Parathyroid adenoma (tissue), 2 donors: ENCODE results near the gene ADORA1.
A peak's percentile ranks its signal among the peaks of the same experiment; 100 is the strongest.

Experiments used
- H2AFZ ChIP-seq: fragments of 300-600 bp; sonication (generic); one replicate; pipeline ENCODE4 v1.7.0; 2017; ENCODE audit warnings: antibody characterized with exemption, mild to moderate bottlenecking
- H3K27ac ChIP-seq: fragments of 300-600 bp; sonication (generic); one replicate; pipeline ENCODE4 v1.7.0; 2017
- H3K27me3 ChIP-seq: fragments of 300-600 bp; sonication (generic); one replicate; pipeline ENCODE4 v1.7.0; 2017; ENCODE audit warnings: low read length; ENCODE audit not compliant: control insufficient read depth, insufficient read depth
- H3K36me3 ChIP-seq: fragments of 300-600 bp; sonication (generic); one replicate; pipeline ENCODE4 v1.7.0; 2017; ENCODE audit warnings: low read length; ENCODE audit not compliant: control insufficient read depth, insufficient read depth
- H3K4me1 ChIP-seq: fragments of 300-600 bp; sonication (generic); one replicate; pipeline ENCODE4 v1.7.0; 2017; ENCODE audit warnings: control low read depth
- H3K4me2 ChIP-seq: fragments of 300-600 bp; sonication (generic); one replicate; pipeline ENCODE4 v1.7.0; 2017; ENCODE audit warnings: low read length
- H3K4me3 ChIP-seq: fragments of 300-600 bp; sonication (generic); one replicate; pipeline ENCODE4 v1.7.0; 2017; ENCODE audit warnings: low read depth, low read length
- H3K79me2 ChIP-seq: fragments of 300-600 bp; sonication (generic); one replicate; pipeline ENCODE4 v1.7.0; 2017; ENCODE audit warnings: control low read depth
- H3K9ac ChIP-seq: fragments of 300-600 bp; sonication (generic); one replicate; pipeline ENCODE4 v1.7.0; 2017; ENCODE audit warnings: mild to moderate bottlenecking
- H3K9me3 ChIP-seq: fragments of 300-600 bp; sonication (generic); one replicate; pipeline ENCODE4 v1.7.0; 2017; ENCODE audit warnings: low read length; ENCODE audit not compliant: control insufficient read depth
- CTCF ChIP-seq: fragments of 300-600 bp; sonication (generic); IDR thresholded peaks from one replicate; pipeline ENCODE4 v1.7.0; 2017; ENCODE audit warnings: antibody characterized with exemption, mild to moderate bottlenecking
- donor health status: primary hyperparathyroidism.

Gene ADORA1

GRCh38 chr1:203170625-203171330 is 43.3 kb downstream of the ADORA1 start:
- Histone ChIP-seq H3K4me2 (no peak overlapping the region), H2AFZ (no peak overlapping the region), H3K9me3 (no peaks in the 10 kb centered on the region), H3K36me3 (no peaks in the 10 kb centered on the region), H3K4me3 (no peak overlapping the region), H3K27me3 (no peaks in the 10 kb centered on the region), H3K9ac (no peak overlapping the region), H3K79me2 (no peaks in the 10 kb centered on the region), H3K4me1 (peaks cover 3% of the 10 kb centered on the region), H3K27ac (no peak overlapping the region)
- TF ChIP-seq CTCF, result no peak

- H3K9me3 ChIP-seq, result no peaks in the 10 kb centered on the region
- TF ChIP-seq CTCF, result no peak
- no peaks in the 10 kb centered on the region for H3K4me1 ChIP-seq
- H3K4me3 ChIP-seq, result no peak overlapping the region
- H3K27me3 ChIP-seq, result no peaks in the 10 kb centered on the region
- H3K79me2 ChIP-seq, result no peaks in the 10 kb centered on the region
- no peak overlapping the region for H2AFZ ChIP-seq
- H3K9ac ChIP-seq, result no peak overlapping the region
- H3K36me3 ChIP-seq, result no peaks in the 10 kb centered on the region
- H3K27ac ChIP-seq, result no peak overlapping the region
- no peak overlapping the region for H3K4me2 ChIP-seq
These were observed 44.0 kb downstream of the ADORA1 start for GRCh38 chr1:203171341-203172183.

- H3K79me2 ChIP-seq, result no peaks in the 10 kb centered on the region
- peak; percentile 70 for TF ChIP-seq CTCF
- no peak overlapping the region for H2AFZ ChIP-seq
- H3K27ac ChIP-seq, result no peak overlapping the region
- no peaks in the 10 kb centered on the region for H3K36me3 ChIP-seq
- H3K9me3 ChIP-seq, result no peaks in the 10 kb centered on the region
- H3K9ac ChIP-seq, result no peak overlapping the region
- H3K4me3 ChIP-seq, result no peak overlapping the region
- no peak overlapping the region for H3K4me2 ChIP-seq
- H3K27me3 ChIP-seq, result no peaks in the 10 kb centered on the region
- no peaks in the 10 kb centered on the region for H3K4me1 ChIP-seq
These were observed 44.9 kb downstream of the ADORA1 start for GRCh38 chr1:203172184-203173010.

- H3K79me2 ChIP-seq, result no peaks in the 10 kb centered on the region
- no peaks in the 10 kb centered on the region for H3K9me3 ChIP-seq
- H3K4me2 ChIP-seq, result no peak overlapping the region
- H3K9ac ChIP-seq, result no peak overlapping the region
- no peaks in the 10 kb centered on the region for H3K27me3 ChIP-seq
- H3K4me1 ChIP-seq, result no peaks in the 10 kb centered on the region
- H3K36me3 ChIP-seq, result no peaks in the 10 kb centered on the region
- H2AFZ ChIP-seq, result no peak overlapping the region
- H3K4me3 ChIP-seq, result no peak overlapping the region
- H3K27ac ChIP-seq, result no peak overlapping the region
- no peak for TF ChIP-seq CTCF
These were observed 45.6 kb downstream of the ADORA1 start for GRCh38 chr1:203173011-203173555.
